ENCODE data around the gene RUVBL2. TPM values are rescaled to one million over a fixed set of nuclear protein-coding genes. Genes with fewer than 3 reads are reported as not detected.
"Not testable (repeated sequence)": the region's sequence is repeated elsewhere in the genome, so short reads cannot be mapped to it uniquely, and the experiment has no call there.

The RUVBL2 gene
- total RNA-seq, 1 donor from 2014 or later: 80.6 TPM

DNA sequence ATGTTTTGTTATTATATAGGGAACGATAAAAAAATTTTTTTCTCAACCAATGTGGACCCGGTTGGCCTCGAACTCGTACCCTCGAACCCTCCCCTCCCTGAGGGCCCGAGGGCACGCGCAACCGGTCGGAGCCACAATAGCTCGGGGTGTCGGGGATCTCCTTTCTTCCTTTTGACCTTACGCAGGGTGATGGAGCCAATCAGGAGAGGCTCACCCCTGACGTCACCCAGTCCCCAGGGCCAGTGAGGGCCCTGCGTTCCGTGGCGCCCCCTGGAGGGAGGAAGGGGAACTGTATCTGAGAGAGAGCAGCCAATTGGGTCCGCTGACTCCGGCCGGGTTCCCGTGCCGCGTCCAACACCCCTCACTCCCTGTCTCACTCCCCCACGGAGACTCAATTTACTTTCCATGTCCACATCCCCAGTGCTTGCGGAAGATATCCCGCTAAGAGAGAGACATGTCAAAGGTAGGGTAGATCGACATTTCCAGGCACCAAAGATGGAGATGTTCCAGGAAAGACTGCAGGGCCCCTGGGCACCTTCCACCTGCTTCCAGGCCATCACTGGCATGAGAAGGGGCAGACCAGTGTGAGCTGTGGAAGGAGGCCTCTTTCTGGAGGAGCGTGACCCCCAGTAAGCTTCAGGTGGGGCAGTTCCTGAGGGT lies 38.1 kb downstream of the RUVBL2 start, which contains the start of gene CGB2:
Gene CGB2, plus strand, starts transcription at position 249 of the 660 bp plus-strand sequence. Its CDS starts 206 bp downstream, at position 455.
- not testable (repeated sequence) for H3K4me3 Mint-ChIP-seq (ENCODE audit: unreplicated experiment); H3K27me3 Mint-ChIP-seq (ENCODE audit: unreplicated experiment); H3K4me1 Mint-ChIP-seq (ENCODE audit: unreplicated experiment); H3K27ac Mint-ChIP-seq (ENCODE audit: unreplicated experiment); H3K9me3 Mint-ChIP-seq (ENCODE audit: unreplicated experiment); DNase-seq (ENCODE audit: low spot score); H3K36me3 Mint-ChIP-seq (ENCODE audit: low read depth, unreplicated experiment)
- TF ChIP-seq, protein P1, sequence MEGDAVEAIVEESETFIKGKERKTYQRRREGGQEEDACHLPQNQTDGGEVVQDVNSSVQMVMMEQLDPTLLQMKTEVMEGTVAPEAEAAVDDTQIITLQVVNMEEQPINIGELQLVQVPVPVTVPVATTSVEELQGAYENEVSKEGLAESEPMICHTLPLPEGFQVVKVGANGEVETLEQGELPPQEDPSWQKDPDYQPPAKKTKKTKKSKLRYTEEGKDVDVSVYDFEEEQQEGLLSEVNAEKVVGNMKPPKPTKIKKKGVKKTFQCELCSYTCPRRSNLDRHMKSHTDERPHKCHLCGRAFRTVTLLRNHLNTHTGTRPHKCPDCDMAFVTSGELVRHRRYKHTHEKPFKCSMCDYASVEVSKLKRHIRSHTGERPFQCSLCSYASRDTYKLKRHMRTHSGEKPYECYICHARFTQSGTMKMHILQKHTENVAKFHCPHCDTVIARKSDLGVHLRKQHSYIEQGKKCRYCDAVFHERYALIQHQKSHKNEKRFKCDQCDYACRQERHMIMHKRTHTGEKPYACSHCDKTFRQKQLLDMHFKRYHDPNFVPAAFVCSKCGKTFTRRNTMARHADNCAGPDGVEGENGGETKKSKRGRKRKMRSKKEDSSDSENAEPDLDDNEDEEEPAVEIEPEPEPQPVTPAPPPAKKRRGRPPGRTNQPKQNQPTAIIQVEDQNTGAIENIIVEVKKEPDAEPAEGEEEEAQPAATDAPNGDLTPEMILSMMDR (IDR thresholded peaks at IDR 0.05; ENCODE audit: unreplicated experiment): peak; percentile 72

DNA sequence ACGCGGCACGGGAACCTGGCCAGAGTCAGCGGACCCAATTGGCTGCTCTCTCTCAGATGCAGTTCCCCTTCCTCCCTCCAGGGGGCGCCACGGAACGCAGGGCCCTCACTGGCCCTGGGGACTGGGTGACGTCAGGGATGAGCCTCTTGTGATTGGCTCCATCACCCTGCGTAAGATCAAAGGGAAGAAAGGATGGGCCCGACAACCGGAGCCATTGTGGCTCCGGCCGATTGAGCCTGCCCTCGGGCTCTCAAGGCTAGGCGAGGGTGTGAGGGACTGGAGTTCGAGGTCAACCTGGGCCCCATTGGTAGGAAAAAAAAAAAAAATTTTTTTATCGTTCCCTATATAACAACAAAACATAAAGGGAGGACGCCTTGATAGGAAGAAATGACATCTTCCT lies 43.1 kb downstream of the RUVBL2 start, which contains the start of gene CGB1:
Gene CGB1, minus strand, starts transcription at position 81 of the 400 bp plus-strand sequence. CDS start 184 bp downstream, outside the sequence.
- H3K4me1 Mint-ChIP-seq (ENCODE audit: unreplicated experiment); H3K4me3 Mint-ChIP-seq (ENCODE audit: unreplicated experiment); H3K27ac Mint-ChIP-seq (ENCODE audit: unreplicated experiment); H3K36me3 Mint-ChIP-seq (ENCODE audit: low read depth, unreplicated experiment); H3K27me3 Mint-ChIP-seq (ENCODE audit: unreplicated experiment); DNase-seq (ENCODE audit: low spot score); H3K9me3 Mint-ChIP-seq (ENCODE audit: unreplicated experiment): not testable (repeated sequence)
- TF ChIP-seq, protein P1 (IDR thresholded peaks at IDR 0.05; ENCODE audit: unreplicated experiment): peak; percentile 72

DNA sequence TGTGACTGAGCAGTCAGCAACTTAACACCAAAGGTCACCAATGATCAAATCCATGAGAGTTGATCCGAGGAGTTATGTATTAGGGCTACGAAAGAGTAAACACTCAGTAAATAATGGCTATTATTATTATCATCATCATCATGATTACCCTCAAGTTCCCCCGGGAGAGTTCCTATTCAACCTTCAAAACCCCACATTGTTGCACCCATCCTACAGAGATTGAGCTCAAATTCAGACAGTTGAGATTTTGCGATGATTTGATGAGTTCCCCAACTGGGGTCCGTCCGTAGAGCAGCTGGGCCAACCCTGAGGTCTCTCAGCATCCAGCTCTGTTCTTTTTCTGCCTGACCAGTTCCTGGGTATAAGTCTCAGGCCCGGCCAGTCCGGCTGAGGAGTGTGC lies 44.4 kb downstream of the RUVBL2 start:
- H3K4me3 Mint-ChIP-seq (ENCODE audit: unreplicated experiment); H3K27ac Mint-ChIP-seq (ENCODE audit: unreplicated experiment): not testable (repeated sequence)

GRCh38 chr19:49038557-49039276 lies 45.0 kb downstream of the RUVBL2 start:
- not testable (repeated sequence) for H3K27ac Mint-ChIP-seq (ENCODE audit: unreplicated experiment); H3K4me3 Mint-ChIP-seq (ENCODE audit: unreplicated experiment); H3K9me3 Mint-ChIP-seq (ENCODE audit: unreplicated experiment); DNase-seq (ENCODE audit: low spot score); H3K36me3 Mint-ChIP-seq (ENCODE audit: low read depth, unreplicated experiment); H3K4me1 Mint-ChIP-seq (ENCODE audit: unreplicated experiment)
- H3K27me3 Mint-ChIP-seq (ENCODE audit: unreplicated experiment): peaks cover 13% of the 10 kb centered on the region

More for the DNA sequence above, 44.4 kb downstream of the RUVBL2 start:
- not testable (repeated sequence) for H3K36me3 Mint-ChIP-seq (ENCODE audit: low read depth, unreplicated experiment); H3K4me1 Mint-ChIP-seq (ENCODE audit: unreplicated experiment); H3K9me3 Mint-ChIP-seq (ENCODE audit: unreplicated experiment); DNase-seq (ENCODE audit: low spot score)
- peaks cover 13% of the 10 kb centered on the region for H3K27me3 Mint-ChIP-seq (ENCODE audit: unreplicated experiment)

DNA sequence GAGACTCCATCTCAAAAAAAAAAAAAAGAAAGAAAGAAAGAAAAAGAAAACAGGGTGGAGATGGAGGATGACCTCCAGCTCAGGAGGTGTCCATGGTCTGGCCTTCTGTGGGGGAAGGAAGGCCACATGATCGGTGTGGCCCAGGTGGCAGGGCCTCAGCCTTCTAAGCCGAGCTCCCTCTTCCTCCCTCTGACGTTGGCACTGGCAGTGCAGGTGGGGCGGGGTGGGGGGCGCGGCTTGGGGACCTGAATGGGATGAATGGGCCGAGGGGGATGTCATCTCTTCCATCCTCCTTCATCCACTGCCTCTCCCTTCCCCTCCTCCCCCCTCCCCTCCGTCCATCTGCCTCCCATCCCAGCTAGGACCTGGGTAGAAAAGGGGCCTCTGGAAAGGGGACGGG lies 46.0 kb downstream of the RUVBL2 start:
- H3K4me1 Mint-ChIP-seq (ENCODE audit: unreplicated experiment); H3K9me3 Mint-ChIP-seq (ENCODE audit: unreplicated experiment); H3K36me3 Mint-ChIP-seq (ENCODE audit: low read depth, unreplicated experiment); DNase-seq (ENCODE audit: low spot score); H3K4me3 Mint-ChIP-seq (ENCODE audit: unreplicated experiment); H3K27ac Mint-ChIP-seq (ENCODE audit: unreplicated experiment): not testable (repeated sequence)
- H3K27me3 Mint-ChIP-seq (ENCODE audit: unreplicated experiment): peaks cover 13% of the 10 kb centered on the region

DNA sequence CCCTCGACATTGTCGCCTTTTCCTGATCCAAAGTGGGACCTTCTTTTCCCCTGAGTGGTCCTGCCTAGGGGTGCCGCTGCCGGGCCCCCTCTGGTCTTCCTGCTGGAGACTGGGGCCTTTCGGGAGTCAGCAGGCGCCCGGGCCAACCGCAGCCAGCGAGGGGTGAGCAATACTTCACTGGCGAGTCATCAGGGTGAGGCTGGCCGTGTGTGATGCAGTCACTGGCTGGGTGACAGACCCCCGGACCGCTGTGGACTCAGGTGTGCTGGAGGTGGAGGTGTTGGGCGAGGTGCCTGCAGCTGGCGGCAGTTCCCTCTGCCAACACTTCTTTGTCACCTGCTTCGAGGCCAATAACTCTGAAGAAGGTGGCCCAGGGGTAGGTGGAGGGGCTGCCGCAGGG lies 48.5 kb downstream of the RUVBL2 start:
- TF ChIP-seq, protein P1 (IDR thresholded peaks at IDR 0.05; ENCODE audit: unreplicated experiment): no peak
- DNase-seq (ENCODE audit: low spot score): no peak
- Mint-ChIP-seq H3K9me3 (ENCODE audit: unreplicated experiment) (no peaks in the 10 kb centered on the region), H3K4me1 (ENCODE audit: unreplicated experiment) (no peaks in the 10 kb centered on the region), H3K27ac (ENCODE audit: unreplicated experiment) (no peak overlapping the region), H3K36me3 (ENCODE audit: low read depth, unreplicated experiment) (no peaks in the 10 kb centered on the region), H3K27me3 (ENCODE audit: unreplicated experiment) (peaks cover 5% of the 10 kb centered on the region), H3K4me3 (ENCODE audit: unreplicated experiment) (no peak overlapping the region)

GRCh38 chr19:49042666-49043065 lies 49.0 kb downstream of the RUVBL2 start:
- not testable (repeated sequence) for H3K27ac Mint-ChIP-seq (ENCODE audit: unreplicated experiment); H3K27me3 Mint-ChIP-seq (ENCODE audit: unreplicated experiment); H3K36me3 Mint-ChIP-seq (ENCODE audit: low read depth, unreplicated experiment); H3K4me1 Mint-ChIP-seq (ENCODE audit: unreplicated experiment); H3K4me3 Mint-ChIP-seq (ENCODE audit: unreplicated experiment); DNase-seq (ENCODE audit: low spot score); H3K9me3 Mint-ChIP-seq (ENCODE audit: unreplicated experiment)

DNA sequence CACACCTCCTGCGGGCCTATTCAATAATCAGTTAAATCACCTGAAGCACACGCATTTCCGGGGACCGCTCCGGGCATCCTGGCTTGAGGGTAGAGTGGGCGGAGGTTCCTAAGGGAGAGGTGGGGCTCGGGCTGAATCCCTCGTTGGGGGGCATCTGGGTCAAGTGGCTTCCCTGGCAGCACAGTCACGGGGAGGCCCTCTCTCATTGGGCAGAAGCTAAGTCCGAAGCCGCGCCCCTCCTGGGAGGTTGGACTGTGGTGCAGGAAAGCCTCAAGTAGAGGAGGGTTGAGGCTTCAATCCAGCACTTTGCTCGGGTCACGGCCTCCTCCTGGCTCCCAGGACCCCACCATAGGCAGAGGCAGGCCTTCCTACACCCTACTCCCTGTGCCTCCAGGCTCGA lies 49.9 kb downstream of the RUVBL2 start, which contains the start of gene CGB5:
Gene CGB5, plus strand, starts transcription at position 301 of the 400 bp plus-strand sequence. CDS start 362 bp downstream, outside the sequence.
- not testable (repeated sequence) for H3K27me3 Mint-ChIP-seq (ENCODE audit: unreplicated experiment); DNase-seq (ENCODE audit: low spot score); H3K4me3 Mint-ChIP-seq (ENCODE audit: unreplicated experiment); H3K9me3 Mint-ChIP-seq (ENCODE audit: unreplicated experiment); H3K36me3 Mint-ChIP-seq (ENCODE audit: low read depth, unreplicated experiment); H3K27ac Mint-ChIP-seq (ENCODE audit: unreplicated experiment); H3K4me1 Mint-ChIP-seq (ENCODE audit: unreplicated experiment)

DNA sequence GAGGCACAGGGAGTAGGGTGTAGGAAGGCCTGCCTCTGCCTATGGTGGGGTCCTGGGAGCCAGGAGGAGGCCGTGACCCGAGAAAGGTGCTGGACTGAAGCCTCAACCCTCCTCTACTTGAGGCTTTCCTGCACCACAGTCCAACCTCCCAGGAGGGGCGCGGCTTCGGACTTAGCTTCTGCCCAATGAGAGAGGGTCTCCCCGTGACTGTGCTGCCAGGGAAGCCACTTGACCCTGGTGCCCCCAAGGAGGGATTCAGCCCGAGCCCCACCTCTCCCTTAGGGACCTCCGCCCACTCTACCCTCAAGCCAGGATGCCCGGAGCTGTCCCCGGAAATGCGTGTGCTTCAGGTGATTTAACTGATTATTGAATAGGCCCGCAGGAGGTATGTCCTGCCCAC lies 55.3 kb downstream of the RUVBL2 start, which contains the start of gene CGB8:
Gene CGB8, minus strand, starts transcription at position 101 of the 400 bp plus-strand sequence. CDS start 372 bp downstream, outside the sequence.
- H3K9me3 Mint-ChIP-seq (ENCODE audit: unreplicated experiment); H3K36me3 Mint-ChIP-seq (ENCODE audit: low read depth, unreplicated experiment): not testable (repeated sequence)
- H3K4me3 Mint-ChIP-seq (ENCODE audit: unreplicated experiment): peak within 1 kb of the TSS; percentile 14

More for the DNA sequence above, 55.3 kb downstream of the RUVBL2 start, which contains the start of gene CGB8:
- not testable (repeated sequence) for H3K27me3 Mint-ChIP-seq (ENCODE audit: unreplicated experiment); H3K4me1 Mint-ChIP-seq (ENCODE audit: unreplicated experiment); DNase-seq (ENCODE audit: low spot score); H3K27ac Mint-ChIP-seq (ENCODE audit: unreplicated experiment)

Measured in endothelial cell (in vitro differentiated cells).